ENCODE measurements around the gene NFE2L1. TPM values are rescaled to one million over a fixed set of nuclear protein-coding genes. Genes with fewer than 3 reads are reported as not detected.

NFE2L1 gene
- total and polyA plus RNA-seq, 2 of the 8 experiments (the other 6 are each of a cell fraction or from before 2014, with no cell fraction given): 140 to 143 TPM

DNA sequence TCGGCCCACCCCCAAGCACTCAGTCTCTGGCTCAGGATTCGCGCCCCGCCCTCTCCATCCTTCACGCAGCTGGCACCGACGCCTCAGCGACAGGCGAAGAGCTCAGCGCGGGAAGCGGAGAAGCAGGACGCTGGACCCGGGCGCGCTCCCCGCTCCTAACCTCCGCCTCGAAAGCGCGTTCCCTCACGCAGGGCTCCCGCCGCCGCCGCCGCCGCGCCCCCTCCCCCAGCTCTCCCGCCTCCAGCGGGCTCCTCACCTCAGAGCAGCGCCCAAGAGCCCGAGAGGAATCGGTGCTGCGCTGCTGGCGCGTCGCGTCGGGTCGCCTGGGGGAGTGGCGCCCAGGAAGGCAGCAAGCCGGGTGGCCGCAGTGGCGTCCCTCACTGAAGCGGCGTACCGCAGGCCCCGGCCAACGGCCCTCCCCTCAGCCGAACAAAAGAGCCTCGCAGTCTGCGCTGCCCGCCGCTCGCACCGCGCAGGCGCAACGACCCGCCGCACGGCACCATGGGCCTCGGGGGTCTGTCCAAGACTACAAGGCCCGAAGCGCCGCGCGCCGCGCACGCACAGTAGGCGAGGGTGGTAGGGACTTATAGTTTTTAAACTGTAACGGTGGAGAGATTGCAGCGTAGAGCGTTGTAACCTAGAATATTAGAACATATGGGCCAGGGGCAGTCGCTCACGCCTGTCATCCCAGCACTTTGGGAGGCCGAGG lies 53.0 kb downstream of the NFE2L1 start, which contains the start of gene CBX1:
CBX1 (minus strand) TSS at position 467 of the 709 bp plus-strand sequence. CDS start 24,474 bp downstream, outside the sequence.
- H2BK5ac ChIP-seq (ENCODE audit: low read depth, low read length): peak within 1 kb of the TSS; percentile 96
- H4K91ac ChIP-seq (replicated peaks; ENCODE audit: insufficient read length, low read length): peak within 1 kb of the TSS; percentile 80
- no peak within 1 kb of the TSS for H2BK120ac ChIP-seq (replicated peaks; ENCODE audit: low read depth, low read length)
- peaks cover 3 to 10% of the 10 kb centered on the region in 2 experiments for H4K20me1 ChIP-seq (replicated peaks in 1 of 2; ENCODE audit: control insufficient read depth in 1 of 2, insufficient read depth in 2 of 2, low read length in 2 of 2)
- H3K4me3 ChIP-seq (ENCODE audit: extremely low read depth in 1 of 4, insufficient read depth in 2 of 4, low read depth in 3 of 4, low read length in 4 of 4): peak within 1 kb of the TSS; percentile 74 to 94 (median 87)
- WGBS, 2 experiments (ENCODE audit: extremely low coverage in 1 of 2, insufficient coverage in 1 of 2, insufficient read length in 1 of 2, insufficient replicate concordance in 2 of 2, low coverage in 1 of 2, low lambda C conversion rate in 2 of 2, missing lambda C conversion rate in 1 of 2): 2% methylated on average over 52 of the region's 79 CpGs; no CpG with 5 or more reads in 1 of the 2 experiments
- no peak within 1 kb of the TSS for H3K14ac ChIP-seq (ENCODE audit: insufficient read length)
- ChIA-PET POLR2A (ENCODE audit: partially characterized antibody) (interaction anchor here (0.6 to 10.9 kb wide), 22 partner anchors 8 to 346 kb away, joined by 3 to 112 read pairs (median 4); partner anchors contain the start of genes CDK5RAP3 and NFE2L1), CTCF (ENCODE audit: partially characterized antibody) (interaction anchor here (1.0 to 7.7 kb wide), 7 partner anchors 11 to 151 kb away, joined by 3 to 58 read pairs (median 4); partner anchors contain the start of genes CDK5RAP3 and NFE2L1)
- peak within 1 kb of the TSS; percentile 98 for H4K8ac ChIP-seq (ENCODE audit: extremely low read depth, insufficient read depth, low read length)
- H3K4ac ChIP-seq (replicated peaks; ENCODE audit: insufficient read length, low read depth, low read length): peak within 1 kb of the TSS; percentile 28
- peak within 1 kb of the TSS; percentile 60 for H3K56ac ChIP-seq (replicated peaks; ENCODE audit: insufficient read length, low read depth, low read length)
- peak within 1 kb of the TSS; percentile 95 for H4K5ac ChIP-seq (ENCODE audit: insufficient read length, low read depth, low read length)
- H3K4me2 ChIP-seq (ENCODE audit: insufficient read depth in 1 of 2, low read depth in 2 of 2, low read length in 2 of 2): peak within 1 kb of the TSS; percentile 67 to 84
- peak within 1 kb of the TSS; percentile 28; the same call in 1 of the 2 replicates for H2AFZ ChIP-seq (ENCODE audit: low read length)
- H3K23me2 ChIP-seq (ENCODE audit: low read depth, low read length): peaks cover 7% of the 10 kb centered on the region; the same call in 1 of the 2 replicates
- no peak within 1 kb of the TSS for H2AK5ac ChIP-seq (ENCODE audit: low read depth, low read length)
- peaks cover 18 to 43% of the 10 kb centered on the region in 2 experiments for H3K79me2 ChIP-seq (ENCODE audit: control insufficient read depth in 1 of 2, insufficient read depth in 2 of 2, low read length in 2 of 2)
- H3K36me3 ChIP-seq (ENCODE audit: control insufficient read depth in 2 of 4, insufficient read depth in 4 of 4, low read length in 3 of 4): peaks cover 0 to 3% (median under 1%) of the 10 kb centered on the region in 4 experiments; a peak in 2 of 8 replicates
- DNase-seq (ENCODE audit: low read depth in 1 of 2, low spot score in 2 of 2): peak; percentile 92 to 95
- 0 out of 2 replicates have a peak within 1 kb of the TSS, but pooled peaks have one; percentile 12 for H2BK12ac ChIP-seq (ENCODE audit: low read depth, low read length)
- peaks cover 5% of the 10 kb centered on the region for H3K79me1 ChIP-seq (ENCODE audit: low read depth, low read length)
- FAIRE-seq: no peak
- peaks cover 0 to 3% (median 0%) of the 10 kb centered on the region in 4 experiments; a peak in 1 of 7 replicates for H3K4me1 ChIP-seq (replicated peaks in 1 of 4; ENCODE audit: control insufficient read depth in 3 of 4, insufficient read depth in 4 of 4, low read length in 3 of 4)
- H3K18ac ChIP-seq (ENCODE audit: extremely low read depth, low read length): peak within 1 kb of the TSS; percentile 89
- H3K27ac ChIP-seq (ENCODE audit: low read depth, low read length): peak within 1 kb of the TSS; percentile 72; the same call in 1 of the 2 replicates
- H3K27me3 ChIP-seq (replicated peaks in 1 of 4; ENCODE audit: control insufficient read depth in 3 of 4, extremely low read depth in 1 of 4, insufficient read depth in 3 of 4, low read length in 3 of 4): no peaks in the 10 kb centered on the region
- H2BK15ac ChIP-seq (ENCODE audit: low read length): no peak within 1 kb of the TSS
- no peak within 1 kb of the TSS for H3K23ac ChIP-seq (ENCODE audit: insufficient read length)
- H3K9ac ChIP-seq (replicated peaks in 1 of 4; ENCODE audit: extremely low read depth in 1 of 4, low read depth in 3 of 4, low read length in 3 of 4): peak within 1 kb of the TSS; percentile 77 to 86 (median 80)
- no peak within 1 kb of the TSS for H2BK20ac ChIP-seq (ENCODE audit: low read length)
- no peaks in the 10 kb centered on the region for H3K9me3 ChIP-seq (ENCODE audit: insufficient read depth in 2 of 2, low read depth in 1 of 2, low read length in 1 of 2)
- TF ChIP-seq, protein P1, sequence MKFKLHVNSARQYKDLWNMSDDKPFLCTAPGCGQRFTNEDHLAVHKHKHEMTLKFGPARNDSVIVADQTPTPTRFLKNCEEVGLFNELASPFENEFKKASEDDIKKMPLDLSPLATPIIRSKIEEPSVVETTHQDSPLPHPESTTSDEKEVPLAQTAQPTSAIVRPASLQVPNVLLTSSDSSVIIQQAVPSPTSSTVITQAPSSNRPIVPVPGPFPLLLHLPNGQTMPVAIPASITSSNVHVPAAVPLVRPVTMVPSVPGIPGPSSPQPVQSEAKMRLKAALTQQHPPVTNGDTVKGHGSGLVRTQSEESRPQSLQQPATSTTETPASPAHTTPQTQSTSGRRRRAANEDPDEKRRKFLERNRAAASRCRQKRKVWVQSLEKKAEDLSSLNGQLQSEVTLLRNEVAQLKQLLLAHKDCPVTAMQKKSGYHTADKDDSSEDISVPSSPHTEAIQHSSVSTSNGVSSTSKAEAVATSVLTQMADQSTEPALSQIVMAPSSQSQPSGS (IDR thresholded peaks at IDR 0.05; ENCODE audit: low read length): no peak
- TF ChIP-seq KDM1A (IDR thresholded peaks at IDR 0.05; ENCODE audit: borderline replicate concordance, low read length) (no peak; the same call in 1 of the 2 replicates), HDAC6 (IDR thresholded peaks at IDR 0.05; ENCODE audit: low read depth, low read length) (no peak), POU5F1 (IDR thresholded peaks at IDR 0.05; ENCODE audit: low read depth, low read length) (no peak), TCF12 (IDR thresholded peaks at IDR 0.05; ENCODE audit: low read depth, low read length) (no peak), TEAD4 (IDR thresholded peaks at IDR 0.05; ENCODE audit: low read depth, low read length) (no peak), JUN (IDR thresholded peaks at IDR 0.05; ENCODE audit: low read depth, low read length) (no peak), EZH2 (IDR thresholded peaks at IDR 0.05; ENCODE audit: low read depth, low read length, severe bottlenecking) (no peak)
- TF ChIP-seq, protein P2, sequence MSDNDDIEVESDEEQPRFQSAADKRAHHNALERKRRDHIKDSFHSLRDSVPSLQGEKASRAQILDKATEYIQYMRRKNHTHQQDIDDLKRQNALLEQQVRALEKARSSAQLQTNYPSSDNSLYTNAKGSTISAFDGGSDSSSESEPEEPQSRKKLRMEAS (IDR thresholded peaks at IDR 0.05): peak; percentile 49

All from H1 (cell line).